Upper lobe of left lung (tissue), 4 donors: ENCODE data around the gene PDXP.

Experiments used
- EP300 ChIP-seq, 4 donors: sonication (generic); formaldehyde crosslinking; IDR thresholded peaks; one replicate each; pipeline ENCODE4 v1.5.1; 2017; ENCODE audit warnings: antibody characterized with exemption in 4 of 4, control low read depth in 2 of 4
- POLR2A ChIP-seq, 4 donors: fragments of 450-650 bp; IDR thresholded peaks; one replicate each; pipeline ENCODE4 v1.5.1; 2016 to 2017; ENCODE audit warnings: antibody characterized with exemption in 4 of 4, mild to moderate bottlenecking in 2 of 4
- POLR2AphosphoS5 ChIP-seq, 2 donors: sonication (generic); formaldehyde crosslinking; IDR thresholded peaks; one replicate each; pipeline ENCODE4 v1.5.1; 2017; ENCODE audit warnings: antibody characterized with exemption in 2 of 2
- TF ChIP-seq, protein P1 (sequence below), 6 experiments: fragments of 450-650 bp in 4 of 6; fragments of 200-600 bp in 2 of 6; sonication (generic) in 2 of 6; IDR thresholded peaks; one replicate each; pipeline ENCODE4 v1.5.1; 2016 to 2019; ENCODE audit warnings: antibody characterized with exemption in 6 of 6

DNA sequence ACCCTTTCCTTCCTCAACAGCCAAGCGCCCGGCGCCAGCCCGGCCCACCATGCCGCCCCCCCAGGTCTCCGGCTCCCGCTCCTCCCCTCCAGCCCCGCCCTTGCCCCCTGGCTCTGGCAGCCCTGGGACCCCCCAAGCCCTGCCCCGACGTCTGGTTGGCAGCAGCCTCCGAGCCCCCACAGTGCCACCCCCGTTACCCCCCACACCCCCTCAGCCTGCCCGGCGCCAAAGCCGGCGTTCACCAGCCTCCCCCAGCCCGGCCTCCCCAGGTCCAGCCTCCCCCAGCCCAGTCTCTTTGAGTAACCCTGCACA is 3.3 kb upstream of the PDXP start:
- TF ChIP-seq, protein P1, sequence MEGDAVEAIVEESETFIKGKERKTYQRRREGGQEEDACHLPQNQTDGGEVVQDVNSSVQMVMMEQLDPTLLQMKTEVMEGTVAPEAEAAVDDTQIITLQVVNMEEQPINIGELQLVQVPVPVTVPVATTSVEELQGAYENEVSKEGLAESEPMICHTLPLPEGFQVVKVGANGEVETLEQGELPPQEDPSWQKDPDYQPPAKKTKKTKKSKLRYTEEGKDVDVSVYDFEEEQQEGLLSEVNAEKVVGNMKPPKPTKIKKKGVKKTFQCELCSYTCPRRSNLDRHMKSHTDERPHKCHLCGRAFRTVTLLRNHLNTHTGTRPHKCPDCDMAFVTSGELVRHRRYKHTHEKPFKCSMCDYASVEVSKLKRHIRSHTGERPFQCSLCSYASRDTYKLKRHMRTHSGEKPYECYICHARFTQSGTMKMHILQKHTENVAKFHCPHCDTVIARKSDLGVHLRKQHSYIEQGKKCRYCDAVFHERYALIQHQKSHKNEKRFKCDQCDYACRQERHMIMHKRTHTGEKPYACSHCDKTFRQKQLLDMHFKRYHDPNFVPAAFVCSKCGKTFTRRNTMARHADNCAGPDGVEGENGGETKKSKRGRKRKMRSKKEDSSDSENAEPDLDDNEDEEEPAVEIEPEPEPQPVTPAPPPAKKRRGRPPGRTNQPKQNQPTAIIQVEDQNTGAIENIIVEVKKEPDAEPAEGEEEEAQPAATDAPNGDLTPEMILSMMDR (IDR thresholded peaks at IDR 0.05) = no peak
- TF ChIP-seq POLR2A (IDR thresholded peaks at IDR 0.05) (no peak), POLR2AphosphoS5 (IDR thresholded peaks at IDR 0.05) (no peak), EP300 (IDR thresholded peaks at IDR 0.05) (no peak)
